Calu3 (cell line): Measurements from ENCODE around the gene ADGRV1. TPM values are rescaled to one million over a fixed set of nuclear protein-coding genes. Genes with fewer than 3 reads are reported as not detected.

Experiments used
- BruUV-seq: library from RNA; stranded (reverse); fragments of 400-500 nt; replicated peaks from 2 replicates; lab custom pipeline; 2021; lab: Mats Ljungman, UMichigan
- CTCF ChIA-PET: fragments of 300-600 bp; sonication (Branson Sonifier 250); formaldehyde crosslinking; loops from one replicate; lab custom pipeline; 2022; ENCODE audit warnings: antibody characterized with exemption; lab: Charles Lee
- DNase-seq: peaks from one replicate; pipeline ENCODE4 v3.0.0; 2022
- H3K27ac Mint-ChIP-seq: one replicate; pipeline ENCODE4 v1.8.0; 2022; ENCODE audit warnings: mixed read lengths; ENCODE audit not compliant: unreplicated experiment
- H3K27me3 Mint-ChIP-seq: one replicate; pipeline ENCODE4 v1.8.0; 2022; ENCODE audit warnings: mixed read lengths; ENCODE audit not compliant: unreplicated experiment
- H3K36me3 Mint-ChIP-seq: one replicate; pipeline ENCODE4 v1.8.0; 2022; ENCODE audit warnings: mild to moderate bottlenecking, moderate library complexity, mixed read lengths; ENCODE audit not compliant: insufficient read depth, unreplicated experiment
- H3K4me1 Mint-ChIP-seq: one replicate; pipeline ENCODE4 v1.8.0; 2022; ENCODE audit warnings: mild to moderate bottlenecking, low read depth, mixed read lengths; ENCODE audit not compliant: unreplicated experiment
- H3K4me3 Mint-ChIP-seq: one replicate; pipeline ENCODE4 v1.8.0; 2022; ENCODE audit warnings: mild to moderate bottlenecking, low read depth, moderate library complexity, mixed read lengths; ENCODE audit not compliant: unreplicated experiment
- H3K9me3 Mint-ChIP-seq: one replicate; pipeline ENCODE4 v1.8.0; 2022; ENCODE audit warnings: low read depth, mixed read lengths; ENCODE audit not compliant: unreplicated experiment
- CTCF ChIP-seq: fragments of 200-600 bp; IDR thresholded peaks from one replicate; pipeline ENCODE4 v1.8.0; 2022; ENCODE audit warnings: antibody characterized with exemption; ENCODE audit not compliant: unreplicated experiment
- intact Hi-C: fragments of 100-400 bp; cut with micrococcal nuclease; formaldehyde crosslinking; loops from one replicate; pipeline ENCODE4 v1.10.0; 2022; ENCODE audit not compliant: unreplicated experiment
- total RNA-seq: library from RNA; stranded (reverse); gene quantifications from 2 replicates; pipeline ENCODE4 v1.2.3, GENCODE V29; 2022

The ADGRV1 gene
- total RNA-seq, 1 experiment from 2014 or later: 1.8 TPM

- DNase-seq: no peak
- no peaks in the 10 kb centered on the region for H3K27me3 Mint-ChIP-seq
- H3K4me1 Mint-ChIP-seq: peaks cover 7% of the 10 kb centered on the region
- no peak for TF ChIP-seq CTCF
- no peak overlapping the region for H3K4me3 Mint-ChIP-seq
- intact Hi-C loops: no loop called here
- H3K27ac Mint-ChIP-seq: no peak overlapping the region
- no TSS peak for BruUV-seq
- H3K36me3 Mint-ChIP-seq: no peaks in the 10 kb centered on the region
- H3K9me3 Mint-ChIP-seq: no peaks in the 10 kb centered on the region
- CTCF ChIA-PET: no interaction called here
Measured at GRCh38 chr5:91194824-91195381, 636.3 kb downstream of the ADGRV1 start.

DNA sequence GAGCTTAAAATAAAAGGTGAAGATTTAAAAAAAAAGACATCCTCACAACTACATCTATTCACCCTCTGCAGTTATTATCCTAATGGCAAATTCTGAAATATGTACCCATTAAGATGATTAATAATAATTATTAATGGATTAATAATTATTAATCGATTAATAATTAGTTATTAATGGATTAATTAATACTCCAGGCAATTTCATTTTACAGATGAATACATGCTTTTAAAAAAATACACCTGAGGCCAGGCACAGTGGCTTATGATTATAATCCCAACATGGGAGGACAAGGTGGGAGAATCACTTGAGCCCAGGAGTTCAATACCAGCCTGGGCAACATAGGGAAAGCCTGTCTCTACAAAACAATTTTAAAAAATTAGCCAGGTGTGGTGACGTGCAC is 642.1 kb downstream of the ADGRV1 start:
- no peak for DNase-seq
- no peaks in the 10 kb centered on the region for H3K4me1 Mint-ChIP-seq
- no peaks in the 10 kb centered on the region for H3K9me3 Mint-ChIP-seq
- CTCF ChIA-PET: interaction anchor here (0.8 kb wide), 1 partner anchor 240 kb away, joined by 3 read pairs; no protein-coding TSS in a partner anchor
- no TSS peak for BruUV-seq
- no peaks in the 10 kb centered on the region for H3K36me3 Mint-ChIP-seq
- no peak overlapping the region for H3K27ac Mint-ChIP-seq
- intact Hi-C loops: no loop called here
- no peak for TF ChIP-seq CTCF
- no peak overlapping the region for H3K4me3 Mint-ChIP-seq
- no peaks in the 10 kb centered on the region for H3K27me3 Mint-ChIP-seq

DNA sequence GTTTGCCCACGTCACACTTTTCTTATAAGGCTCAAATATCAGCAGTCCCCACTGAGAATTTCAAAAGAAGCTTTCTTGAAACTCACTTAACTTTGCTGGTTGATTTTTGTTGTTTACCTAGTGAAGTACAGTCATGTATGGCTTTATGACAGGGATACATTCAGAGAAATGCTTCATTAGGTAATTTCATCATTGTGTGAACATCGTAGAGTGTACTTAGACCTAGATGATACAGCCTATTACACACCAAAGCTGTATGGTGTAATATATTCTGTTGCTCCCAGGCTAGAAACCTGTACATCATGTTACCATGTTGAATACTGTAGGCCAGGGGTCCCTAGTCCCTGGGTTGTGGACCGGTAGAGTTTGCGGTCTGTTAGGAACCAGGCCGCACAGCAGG is 647.5 kb downstream of the ADGRV1 start:
- Mint-ChIP-seq H3K27me3 (no peaks in the 10 kb centered on the region), H3K27ac (no peak overlapping the region), H3K4me3 (no peak overlapping the region), H3K36me3 (no peaks in the 10 kb centered on the region), H3K9me3 (no peaks in the 10 kb centered on the region), H3K4me1 (no peaks in the 10 kb centered on the region)
- no TSS peak for BruUV-seq
- intact Hi-C loops: no loop called here
- CTCF ChIA-PET: no interaction called here
- TF ChIP-seq CTCF: no peak
- DNase-seq: no peak

DNA sequence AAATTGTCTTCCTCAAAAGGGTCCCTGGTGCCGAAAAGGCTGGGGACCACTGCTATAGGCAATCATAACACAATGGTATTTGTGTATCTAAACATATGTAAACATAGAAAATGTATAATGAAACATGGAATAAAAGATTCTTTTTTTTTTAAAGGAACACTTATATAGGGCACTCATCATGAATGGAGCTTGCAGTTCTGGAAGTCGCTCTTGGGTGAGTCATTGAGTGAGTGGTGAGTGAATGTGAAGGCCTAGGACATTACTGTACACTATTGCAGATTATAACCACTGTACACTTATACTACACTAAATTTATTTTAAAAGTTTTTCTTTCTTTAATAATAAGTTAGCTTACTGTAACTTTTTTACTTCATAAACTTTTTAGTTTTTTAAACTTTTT is 648.1 kb downstream of the ADGRV1 start:
- Mint-ChIP-seq H3K27me3 (no peaks in the 10 kb centered on the region), H3K27ac (no peak overlapping the region), H3K36me3 (no peaks in the 10 kb centered on the region), H3K4me3 (no peak overlapping the region), H3K9me3 (no peaks in the 10 kb centered on the region), H3K4me1 (no peaks in the 10 kb centered on the region)
- no peak for DNase-seq
- CTCF ChIA-PET: no interaction called here
- no peak for TF ChIP-seq CTCF
- BruUV-seq: no TSS peak
- intact Hi-C loops: no loop called here
